ENCODE data around the gene NHSL1. TPM values are rescaled to one million over a fixed set of nuclear protein-coding genes. Genes with fewer than 3 reads are reported as not detected.

NHSL1 gene
- total and polyA plus RNA-seq, 2 of the 8 experiments (the other 6 are each of a cell fraction or from before 2014, with no cell fraction given) = 7.2 to 32.4 TPM

- TF ChIP-seq TEAD4 (IDR thresholded peaks at IDR 0.05; ENCODE audit: low read depth, low read length) = no peak
- no peak for TF ChIP-seq KDM5A (IDR thresholded peaks at IDR 0.05; ENCODE audit: low read length)
- TF ChIP-seq YY1 (IDR thresholded peaks at IDR 0.05; ENCODE audit: low read depth, low read length) = no peak
- no peak for TF ChIP-seq SP1 (IDR thresholded peaks at IDR 0.05; ENCODE audit: low read depth, low read length)
- TF ChIP-seq POLR2A (IDR thresholded peaks at IDR 0.05; ENCODE audit: control extremely low read depth in 1 of 2, low read depth in 2 of 2, low read length in 2 of 2) = no peak
- TF ChIP-seq TAF1 (IDR thresholded peaks at IDR 0.05; ENCODE audit: low read depth, low read length) = no peak
Measured at GRCh38 chr6:138498629-138499302, 528 bp downstream of the NHSL1 start (continued).
